HG02642 (cell line): ENCODE measurements around the gene KRT222.

ENCODE experiments used
- ATAC-seq: cut with Tn5 transposase; IDR thresholded peaks from one replicate; pipeline ENCODE4 v1.9.1; 2021; ENCODE audit warnings: mild to moderate bottlenecking; ENCODE audit not compliant: unreplicated experiment, poor library complexity

Gene KRT222

DNA sequence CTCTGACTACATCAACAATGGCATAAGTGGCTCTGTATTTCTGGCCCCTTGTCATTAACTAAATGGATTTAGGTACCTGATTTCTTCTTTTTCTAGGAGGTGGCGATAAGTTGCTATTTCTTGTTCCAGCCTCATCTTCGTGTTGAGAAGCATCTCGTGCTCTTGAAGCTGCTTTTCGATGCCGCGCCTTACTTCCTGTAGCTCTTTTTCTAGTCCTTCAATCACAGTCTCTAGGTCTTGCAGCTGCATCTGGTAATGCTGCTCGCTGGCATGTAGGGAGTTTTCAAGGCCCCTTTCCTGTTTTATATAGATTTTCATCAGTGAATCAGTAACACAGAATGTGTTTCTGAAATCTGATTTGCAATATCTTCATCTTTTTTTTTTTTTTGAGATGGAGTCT lies 5.1 kb downstream of the KRT222 start:
- ATAC-seq = no peak

DNA sequence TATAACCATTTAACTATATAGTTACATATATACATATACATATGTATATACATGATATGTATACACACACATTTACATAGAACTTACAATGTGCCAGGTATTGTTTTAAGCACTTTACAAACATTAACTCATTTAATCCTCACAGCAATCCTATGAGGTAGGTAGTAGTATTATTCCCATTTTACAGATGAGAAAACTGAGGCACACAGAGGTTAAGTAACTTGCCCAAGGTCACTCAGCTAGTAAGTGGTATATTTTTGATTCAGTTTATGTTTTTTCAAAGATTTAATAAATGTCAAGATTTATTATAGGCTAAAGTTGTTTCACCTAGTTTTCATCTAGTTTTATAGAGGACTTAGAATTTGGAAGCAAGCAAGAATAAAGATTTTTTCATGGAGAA lies 6.6 kb downstream of the KRT222 start:
- no peak for ATAC-seq

DNA sequence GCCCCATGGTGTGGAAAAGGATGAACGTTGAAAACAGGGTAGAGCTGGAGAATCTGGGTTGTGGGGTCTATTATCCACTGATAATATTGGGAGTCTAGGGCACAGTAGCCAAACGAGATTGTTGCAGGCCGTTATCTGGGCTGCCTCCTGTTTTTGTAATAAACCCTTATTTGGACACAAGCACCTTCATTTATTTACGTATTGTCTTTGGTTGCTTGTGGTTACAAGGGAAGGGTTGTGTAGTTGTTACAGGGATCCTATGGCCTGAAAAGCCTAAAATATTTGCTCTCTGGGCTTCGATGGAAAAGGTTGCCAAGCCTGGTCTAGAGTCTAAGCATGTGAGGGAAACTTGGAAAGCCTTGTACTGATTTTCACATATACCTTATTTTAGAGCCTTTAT lies 13.0 kb downstream of the KRT222 start:
- ATAC-seq = no peak

DNA sequence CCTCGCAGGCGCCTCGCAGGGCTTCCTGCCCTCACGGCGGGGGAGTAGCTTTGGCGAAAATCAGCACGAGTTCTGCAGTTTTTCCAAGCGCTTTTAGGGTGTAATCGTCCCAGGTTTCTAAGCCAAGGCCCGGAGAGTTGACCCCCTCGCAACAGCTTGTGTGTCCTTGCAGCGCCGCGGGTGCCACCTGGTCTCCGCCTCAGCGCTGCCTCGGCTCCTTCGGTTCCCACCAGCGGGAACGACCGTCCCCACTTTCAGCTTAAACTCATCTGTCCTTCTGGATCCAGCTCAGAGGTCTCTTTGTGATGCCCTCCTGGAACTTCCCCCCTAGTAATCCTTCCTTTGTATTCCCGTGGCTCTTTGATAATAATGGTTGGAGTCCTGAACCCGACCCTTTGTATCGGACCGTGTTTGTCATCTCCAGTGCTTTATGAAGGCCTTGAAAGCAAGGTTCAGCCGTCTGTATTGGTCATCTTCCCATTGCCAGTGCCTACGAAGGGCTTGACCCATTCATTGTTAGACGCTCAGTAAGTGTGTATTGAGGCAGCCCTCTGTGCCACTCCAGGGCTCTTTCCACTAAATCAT lies 16.5 kb downstream of the KRT222 start:
- ATAC-seq = no peak

DNA sequence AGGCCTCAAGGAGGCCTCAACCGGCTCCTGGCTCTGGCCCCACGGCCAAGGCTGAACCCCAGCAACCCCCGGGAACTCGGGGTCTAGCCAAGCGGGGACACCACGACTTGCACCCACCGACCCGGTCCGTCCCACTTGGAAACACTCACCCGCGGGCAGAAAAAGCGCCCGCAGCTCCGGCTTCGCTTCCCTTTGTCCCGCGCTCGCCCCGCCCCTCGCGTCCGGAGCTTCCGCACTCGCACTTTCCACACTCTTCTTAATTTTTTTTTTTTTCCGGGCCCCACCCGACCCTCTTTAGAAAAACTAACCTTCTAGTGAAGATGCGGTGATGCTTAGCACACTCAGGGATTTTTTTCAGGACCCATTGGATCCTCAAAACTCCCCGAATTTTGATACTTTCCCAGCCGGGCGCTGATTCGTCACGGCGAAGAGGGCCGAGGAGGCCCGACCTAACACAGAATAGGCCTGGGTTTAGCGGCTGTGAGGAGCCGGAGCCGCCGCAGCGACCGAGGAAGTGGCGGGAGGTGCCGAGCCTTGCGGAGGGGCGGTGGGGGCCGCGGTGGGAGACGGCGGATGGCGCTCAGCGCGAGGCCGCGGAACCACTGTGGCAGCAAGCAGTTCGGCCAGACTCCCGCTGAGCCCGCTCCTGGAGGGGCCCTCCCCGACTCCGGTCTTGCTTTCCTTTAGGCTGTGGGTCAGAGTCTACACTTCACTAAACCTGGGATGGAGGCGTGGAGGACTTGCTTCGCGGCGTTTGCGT lies 17.2 kb downstream of the KRT222 start, which contains the start of gene SMARCE1:
Gene SMARCE1, minus strand, starts transcription at position 195 of the 760 bp plus-strand sequence. CDS start 2,016 bp downstream, outside the sequence.
- ATAC-seq = peak; percentile 78

DNA sequence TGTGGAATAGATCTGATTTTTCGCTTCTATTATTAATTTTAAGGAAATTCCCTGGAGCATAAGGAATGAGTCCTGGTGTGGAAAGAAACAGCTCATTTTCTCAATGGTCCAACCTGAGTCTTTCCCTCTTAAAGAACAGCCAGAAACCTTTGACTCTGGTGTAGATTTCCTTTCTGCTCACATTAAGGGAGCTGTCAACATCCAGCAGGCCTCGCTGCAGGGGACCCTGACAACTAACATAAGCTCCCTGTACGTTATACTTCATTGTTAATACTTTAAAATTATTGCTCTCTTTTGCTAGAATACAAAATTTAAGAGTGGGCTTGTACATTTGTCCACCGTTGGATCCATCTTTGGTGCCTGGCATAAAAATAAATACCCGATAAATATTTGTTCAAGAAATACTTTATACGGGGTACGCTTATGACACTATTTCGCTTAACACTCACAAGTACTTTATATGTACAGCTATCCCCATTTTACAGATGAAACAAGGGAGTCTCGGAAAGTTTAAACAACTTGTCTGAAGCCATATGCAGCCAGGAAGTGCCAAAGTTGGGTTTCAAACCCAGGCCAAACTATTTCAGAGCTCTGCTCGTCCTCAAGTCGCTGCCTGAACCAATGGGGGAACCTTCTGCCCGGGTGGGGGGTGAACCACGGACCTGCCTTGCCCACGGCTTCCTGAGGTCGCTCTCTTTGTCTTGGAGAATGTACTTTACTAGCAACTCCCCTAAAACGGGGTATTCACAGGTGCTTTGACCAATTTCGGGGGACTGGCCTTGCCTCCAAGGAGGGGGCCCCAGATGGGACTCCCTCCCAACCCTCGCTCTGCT lies 18.0 kb downstream of the KRT222 start:
- peak; percentile 58 for ATAC-seq

DNA sequence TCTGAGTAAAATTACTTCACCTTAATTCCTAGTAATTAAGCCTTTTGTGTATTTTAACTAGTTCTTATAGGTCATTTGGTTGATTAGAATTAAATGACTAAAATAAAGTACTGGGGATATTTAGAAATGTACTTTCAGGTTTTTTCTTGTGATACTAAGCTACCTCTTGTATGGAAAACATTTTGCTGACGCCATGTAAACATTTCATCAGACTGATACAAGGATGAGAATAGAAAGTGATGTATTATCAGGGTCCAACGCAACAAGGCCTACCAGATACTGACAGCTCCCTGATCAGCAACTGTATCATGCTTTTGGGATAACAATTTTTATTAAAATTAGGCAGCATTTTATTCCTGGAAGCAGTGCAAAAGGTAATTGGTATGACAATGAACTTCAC lies 19.0 kb downstream of the KRT222 start:
- no peak for ATAC-seq

DNA sequence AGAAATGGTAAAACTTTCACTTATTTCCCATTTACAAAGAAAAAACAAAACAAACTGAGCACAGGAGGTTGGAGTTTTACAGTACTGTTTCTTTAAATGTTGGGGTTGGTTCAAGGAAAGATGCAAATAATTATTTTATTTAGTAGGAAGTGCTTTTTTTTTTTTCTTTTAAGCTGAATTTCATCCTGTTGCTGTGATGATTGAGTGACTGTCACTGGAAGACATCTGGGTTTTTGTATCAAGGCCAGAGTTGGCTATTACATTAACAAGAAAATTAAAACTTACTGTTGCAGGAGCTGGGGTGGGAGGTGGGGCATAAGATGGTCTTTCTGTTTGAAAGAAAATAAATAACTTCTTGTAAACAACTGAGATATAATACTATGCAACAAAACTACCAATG lies 19.7 kb downstream of the KRT222 start:
- ATAC-seq = no peak

DNA sequence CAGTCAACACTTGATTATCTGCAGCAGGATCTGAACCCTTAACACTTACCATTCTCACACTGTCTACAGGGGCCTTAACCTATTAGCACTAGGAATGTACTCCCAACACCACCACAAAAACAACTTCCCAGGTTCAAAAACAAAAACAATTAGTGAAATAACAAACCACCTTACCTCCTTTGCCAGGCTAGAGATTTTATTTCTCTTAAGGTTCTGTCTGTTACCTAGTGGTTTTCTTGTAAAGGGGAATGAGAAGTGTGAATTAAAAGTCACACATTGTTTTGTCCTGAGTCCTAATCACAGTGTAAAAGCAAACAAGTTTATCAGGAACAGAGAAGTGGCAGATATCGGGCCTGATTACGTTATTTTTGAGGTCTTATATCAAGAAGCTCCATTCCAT lies 27.0 kb downstream of the KRT222 start:
- ATAC-seq = no peak

DNA sequence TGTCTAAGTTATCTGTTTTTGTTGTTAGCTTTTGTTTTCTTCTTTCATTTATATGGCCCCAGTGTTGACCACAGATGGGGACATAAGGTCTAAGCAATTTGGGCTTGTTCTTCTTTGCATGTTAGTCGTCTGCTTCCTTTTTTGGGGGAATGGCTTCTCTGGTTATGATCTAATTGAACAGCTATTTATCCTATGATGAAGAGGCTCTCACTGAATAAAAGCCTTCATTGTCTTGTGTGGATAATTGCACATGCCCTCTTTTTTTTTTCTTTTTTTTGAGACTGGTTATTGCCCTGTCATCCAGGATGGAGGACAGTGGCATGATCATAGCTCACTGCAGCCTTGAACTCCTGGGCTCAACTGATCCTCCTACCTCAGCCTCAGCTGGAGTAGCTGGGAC lies 31.1 kb downstream of the KRT222 start:
- ATAC-seq = no peak

DNA sequence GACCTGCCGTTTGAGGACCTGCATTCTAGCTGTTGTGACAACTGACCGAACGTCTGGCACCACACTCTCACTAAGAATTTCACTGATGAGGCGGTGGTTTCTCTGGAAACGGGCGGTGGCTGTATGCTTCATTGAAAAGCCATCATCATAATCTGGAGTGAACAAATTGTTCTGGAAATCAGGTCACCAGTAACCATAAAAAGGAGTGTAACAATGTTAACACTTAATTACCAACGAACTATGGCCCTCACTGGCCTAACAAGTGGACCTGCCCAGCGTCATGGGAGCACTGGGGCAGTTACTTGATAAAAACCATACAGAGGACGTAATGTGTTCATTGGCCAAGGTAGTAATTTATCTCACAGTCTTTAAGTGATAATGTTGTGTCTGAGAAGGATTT lies 32.8 kb downstream of the KRT222 start:
- ATAC-seq = no peak

DNA sequence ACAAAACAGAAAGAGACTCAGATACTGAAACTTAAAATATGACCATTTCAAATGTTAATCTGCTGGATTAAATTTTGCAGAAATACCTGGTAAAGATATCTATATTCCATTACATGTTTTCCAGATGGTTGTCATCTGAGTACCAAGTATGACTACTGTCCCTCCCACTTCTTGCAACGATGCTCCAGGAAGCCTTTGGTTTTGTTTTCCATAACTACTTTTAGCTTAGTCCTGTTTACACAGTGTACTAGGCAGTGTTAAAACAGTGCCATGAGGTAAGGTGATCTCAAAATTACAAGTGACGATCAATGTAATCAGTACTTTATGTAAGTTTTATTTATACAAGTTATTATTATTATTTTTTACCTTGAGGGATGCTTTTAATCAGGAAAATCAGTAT lies 35.1 kb downstream of the KRT222 start:
- ATAC-seq = no peak

DNA sequence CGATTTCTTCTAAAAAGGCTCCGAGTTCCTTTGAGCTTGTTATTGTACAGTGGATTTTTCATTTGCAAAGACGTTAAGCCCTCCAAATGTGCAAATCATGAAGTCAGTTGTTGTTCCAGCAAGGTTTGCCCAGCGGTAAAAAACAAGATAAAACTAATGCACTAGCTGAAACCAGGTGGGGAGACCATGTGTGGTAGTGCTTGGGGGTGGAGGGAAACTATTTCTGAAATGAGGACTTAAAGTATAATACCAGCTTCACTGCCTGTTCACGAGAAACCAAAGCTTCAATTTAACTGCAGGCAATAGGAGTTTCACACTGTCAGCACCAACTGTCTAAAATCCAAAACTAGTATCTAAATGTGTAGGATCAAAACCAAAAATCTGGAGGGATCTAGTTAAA lies 39.7 kb downstream of the KRT222 start:
- ATAC-seq = no peak

DNA sequence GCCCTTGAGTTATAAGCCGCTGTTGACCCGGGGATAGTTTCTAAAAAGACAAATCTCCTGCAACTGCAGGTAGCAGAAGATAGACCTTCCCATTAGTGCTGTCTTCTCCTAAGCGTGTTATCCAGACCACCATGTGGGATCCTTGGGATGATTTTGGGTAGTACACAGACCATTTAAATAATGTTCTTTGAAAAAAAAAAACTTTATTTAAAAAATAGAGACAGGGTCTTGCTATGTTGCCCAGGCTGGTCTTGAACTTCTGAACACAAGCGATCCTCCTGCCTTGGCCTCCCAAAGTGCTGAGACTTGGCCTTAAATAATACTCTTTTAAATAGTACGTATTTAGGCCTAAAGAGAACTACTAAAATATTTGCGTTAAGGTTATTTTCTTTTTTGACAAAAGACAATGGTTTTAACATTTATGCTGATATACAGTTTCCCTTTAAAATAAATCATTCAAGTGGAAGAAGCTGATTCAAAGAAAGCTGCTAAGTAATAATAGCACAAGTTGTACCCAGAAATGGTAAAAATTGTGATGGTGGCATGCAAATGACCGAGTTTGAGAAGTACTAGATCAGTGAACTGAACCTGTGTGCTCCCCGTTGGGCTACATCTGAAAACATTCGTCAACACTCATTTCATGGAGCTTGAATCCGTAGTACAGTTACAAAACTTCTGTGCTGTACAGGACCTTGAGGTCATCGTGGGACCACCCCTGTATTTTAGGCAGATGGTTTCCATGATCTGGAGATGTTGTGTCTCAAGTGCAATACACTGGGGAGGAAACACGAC lies 41.4 kb downstream of the KRT222 start:
- no peak for ATAC-seq

DNA sequence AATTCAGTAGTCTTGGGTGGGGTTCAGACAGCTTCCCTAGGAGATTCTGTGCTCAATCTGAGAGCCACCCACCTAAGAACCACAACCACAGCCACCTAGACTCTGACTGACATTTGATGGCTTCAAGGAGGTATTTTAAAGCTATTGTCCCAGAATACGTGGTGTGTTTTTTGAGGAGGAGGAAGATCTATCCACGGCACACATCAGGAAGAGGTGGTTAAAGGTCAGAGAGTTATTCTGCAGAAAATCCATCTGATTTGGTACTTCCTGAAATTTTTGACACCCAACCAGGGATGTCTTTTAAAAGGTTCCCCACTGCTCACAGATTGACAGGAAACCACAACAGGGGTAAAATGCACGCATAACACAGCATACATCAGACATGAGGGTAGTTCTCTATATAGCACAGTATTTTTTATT lies 42.5 kb downstream of the KRT222 start:
- ATAC-seq = no peak

DNA sequence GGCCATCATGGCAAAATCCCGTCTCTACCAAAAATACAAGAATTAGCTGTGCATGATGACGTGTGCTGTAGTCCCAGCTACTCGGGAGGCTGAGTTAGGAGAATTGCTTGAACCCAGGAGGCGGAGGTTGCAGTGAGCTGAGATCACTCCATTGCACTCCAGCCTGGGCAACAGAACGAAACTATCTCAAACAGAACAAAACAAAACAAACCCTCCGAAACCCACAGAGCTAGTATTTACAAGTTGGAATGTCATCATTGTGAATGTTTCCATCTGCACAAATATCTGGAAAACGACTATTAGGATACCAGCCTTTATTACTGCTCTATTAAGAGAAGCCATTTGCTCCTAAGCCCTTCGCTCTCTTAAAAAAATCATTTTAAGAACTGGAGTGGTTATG lies 43.4 kb downstream of the KRT222 start:
- no peak for ATAC-seq

DNA sequence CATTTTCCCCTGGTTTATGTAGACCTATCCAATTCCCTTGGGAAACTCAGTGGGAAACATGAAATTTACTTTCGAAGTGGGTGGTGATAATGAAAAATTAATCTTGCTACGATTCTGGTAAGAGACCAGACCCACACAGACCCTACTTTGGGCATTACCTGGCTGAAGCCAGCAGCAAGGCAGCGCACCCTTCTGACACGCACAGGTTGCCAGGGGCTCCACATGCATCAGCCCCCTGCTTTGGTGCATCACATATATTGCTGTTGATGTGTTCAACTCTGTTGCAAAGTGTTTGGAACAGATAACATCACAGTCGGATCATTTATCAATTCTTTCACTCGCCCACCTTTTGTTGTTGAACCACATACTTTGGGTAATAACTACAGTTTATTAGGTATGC lies 44.0 kb downstream of the KRT222 start:
- no peak for ATAC-seq

DNA sequence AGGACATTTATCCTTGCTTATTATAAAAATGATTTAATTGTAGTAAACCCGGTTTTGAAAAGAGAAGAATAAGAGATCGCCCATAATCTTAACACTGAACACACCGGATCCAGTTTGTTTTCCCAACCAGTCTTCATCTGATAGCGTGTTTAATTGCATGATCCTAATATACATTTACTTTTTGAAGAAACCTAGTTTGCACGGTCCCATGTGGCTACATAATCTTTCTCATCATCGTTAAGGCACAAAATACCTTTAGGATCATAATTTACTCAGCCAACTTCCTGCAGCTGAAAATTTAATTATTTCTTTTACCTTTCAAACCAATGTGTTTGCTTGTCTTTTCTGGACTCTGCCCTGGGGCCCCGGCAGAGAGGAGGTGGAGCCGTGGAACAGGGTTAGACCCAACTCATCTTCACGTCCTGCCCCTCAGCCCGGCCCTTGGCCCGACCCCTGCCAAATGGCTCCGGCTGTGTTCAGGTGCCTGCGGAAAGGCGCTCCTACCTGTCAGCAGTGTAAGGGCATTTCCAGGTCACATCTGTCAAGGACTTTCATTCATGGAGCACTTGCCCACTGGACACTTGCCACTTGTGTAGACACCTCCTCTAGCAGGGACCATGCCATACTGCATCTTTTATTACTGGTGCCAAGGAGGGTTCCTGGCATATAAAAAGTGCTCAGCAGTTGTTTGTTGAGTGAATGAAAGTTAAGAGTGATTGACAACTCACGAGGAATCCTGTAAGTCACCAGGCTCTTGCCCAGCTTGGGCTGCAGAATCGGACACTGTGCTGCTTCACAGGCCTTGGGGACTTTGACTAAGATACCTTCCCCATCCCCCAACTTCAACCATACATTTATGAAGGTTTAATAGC lies 46.0 kb downstream of the KRT222 start:
- ATAC-seq = no peak

DNA sequence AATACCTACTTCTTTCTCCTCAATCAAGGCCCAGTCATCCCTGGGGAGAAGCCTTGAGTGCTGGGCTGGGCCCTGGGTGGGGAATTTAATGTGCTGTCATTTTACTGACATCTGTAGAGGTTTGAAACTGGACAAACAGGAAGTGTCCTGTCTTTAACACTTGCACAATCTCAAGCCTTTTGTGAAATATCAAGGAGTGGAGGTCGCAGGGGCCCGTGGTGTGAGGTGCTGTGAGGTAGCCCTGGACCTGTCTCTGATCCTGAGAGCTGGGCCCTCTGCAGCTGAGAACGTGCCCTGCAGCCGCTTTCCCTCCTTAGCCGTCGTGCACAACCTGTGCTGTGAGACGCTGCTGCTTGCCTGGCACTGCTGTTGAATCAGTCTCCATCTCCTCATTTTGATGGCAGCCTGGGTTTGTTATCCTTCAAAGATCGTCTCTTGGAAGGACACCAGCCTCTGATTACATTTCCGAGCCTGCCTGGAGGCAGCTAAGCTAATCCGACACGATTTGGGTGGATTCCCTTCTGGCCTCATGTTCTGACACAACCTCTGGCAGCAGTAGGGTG lies 47.2 kb downstream of the KRT222 start:
- ATAC-seq = no peak
